ENCODE measurements around the gene NCKAP5. TPM values are rescaled to one million over a fixed set of nuclear protein-coding genes. Genes with fewer than 3 reads are reported as not detected.

Gene NCKAP5
- total RNA-seq, 1 experiment from 2014 or later: not detected

GRCh38 chr2:133525090-133525489 is 43.2 kb downstream of the NCKAP5 start:
- intact Hi-C loops (cut with micrococcal nuclease; ENCODE audit: unreplicated experiment): no loop called here
- H3K9me3 ChIP-seq (ENCODE audit: insufficient read depth, low read depth): no peaks in the 10 kb centered on the region
- no peaks in the 10 kb centered on the region for H3K9me2 ChIP-seq (ENCODE audit: insufficient read depth)
- no TSS peak for BruUV-seq (replicated peaks)
- TF ChIP-seq EZH2 (IDR thresholded peaks at IDR 0.05; ENCODE audit: low read depth) (no peak), CTCF (conservative IDR thresholded peaks at IDR 0.05) (no peak)
- no peak overlapping the region for H2AFZ ChIP-seq
- H3K36me3 ChIP-seq (ENCODE audit: low read depth): no peaks in the 10 kb centered on the region
- H3K79me2 ChIP-seq (ENCODE audit: low read depth): no peaks in the 10 kb centered on the region
- H4K20me1 ChIP-seq (ENCODE audit: insufficient read depth): no peaks in the 10 kb centered on the region
- CTCF ChIA-PET: no interaction called here
- H3K4me1 ChIP-seq (replicated peaks; ENCODE audit: insufficient read depth): no peaks in the 10 kb centered on the region
- POLR2A ChIA-PET (ENCODE audit: unreplicated experiment): no interaction called here
- H3K27me3 ChIP-seq (ENCODE audit: insufficient read depth, low read depth): 0 out of 2 replicates have a peak, but pooled peaks cover 9% of the 10 kb centered on the region
- no peak overlapping the region for H3K4me3 ChIP-seq
- no peak for DNase-seq
- H3F3A ChIP-seq (ENCODE audit: insufficient read depth, low read depth): no peaks in the 10 kb centered on the region
- no peak overlapping the region for H3K4me2 ChIP-seq
- H3K27ac ChIP-seq: no peak overlapping the region

DNA sequence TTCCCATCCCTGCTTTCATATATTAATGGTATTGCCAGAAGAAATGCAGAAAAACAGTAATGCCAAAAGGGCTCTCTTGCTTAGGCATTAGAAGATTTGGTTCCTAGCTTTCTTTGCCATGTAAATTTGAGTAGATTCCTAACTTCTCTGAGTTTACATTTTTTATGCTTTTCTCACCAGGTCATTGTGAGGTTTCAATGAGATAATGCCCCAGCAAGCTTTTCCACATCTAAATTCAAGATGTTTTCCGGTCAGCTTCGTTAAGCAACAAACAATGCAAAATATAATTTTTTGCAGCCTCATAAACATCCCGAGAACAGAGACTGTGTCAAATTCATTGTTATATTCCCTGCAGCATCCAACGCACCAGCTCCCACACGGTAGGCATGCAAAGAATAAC is 44.9 kb downstream of the NCKAP5 start:
- Histone ChIP-seq H3K27me3 (ENCODE audit: insufficient read depth, low read depth) (0 out of 2 replicates have a peak, but pooled peaks cover 9% of the 10 kb centered on the region), H3K27ac (no peak overlapping the region), H3F3A (ENCODE audit: insufficient read depth, low read depth) (no peaks in the 10 kb centered on the region), H3K4me2 (no peak overlapping the region), H3K9me3 (ENCODE audit: insufficient read depth, low read depth) (no peaks in the 10 kb centered on the region), H3K4me1 (replicated peaks; ENCODE audit: insufficient read depth) (no peaks in the 10 kb centered on the region), H3K79me2 (ENCODE audit: low read depth) (no peaks in the 10 kb centered on the region), H3K36me3 (ENCODE audit: low read depth) (no peaks in the 10 kb centered on the region), H3K9me2 (ENCODE audit: insufficient read depth) (no peaks in the 10 kb centered on the region; the same call in 1 of the 2 replicates), H2AFZ (no peak overlapping the region), H3K4me3 (no peak overlapping the region), H4K20me1 (ENCODE audit: insufficient read depth) (no peaks in the 10 kb centered on the region)
- CTCF ChIA-PET: no interaction called here
- POLR2A ChIA-PET (ENCODE audit: unreplicated experiment): no interaction called here
- intact Hi-C loops (cut with micrococcal nuclease; ENCODE audit: unreplicated experiment): no loop called here
- TF ChIP-seq EZH2 (IDR thresholded peaks at IDR 0.05; ENCODE audit: low read depth) (no peak), CTCF (conservative IDR thresholded peaks at IDR 0.05) (no peak)
- BruUV-seq (replicated peaks): no TSS peak
- DNase-seq: no peak

- Histone ChIP-seq H3K4me3 (no peak overlapping the region), H3F3A (ENCODE audit: insufficient read depth, low read depth) (no peaks in the 10 kb centered on the region), H3K4me2 (no peak overlapping the region), H3K36me3 (ENCODE audit: low read depth) (no peaks in the 10 kb centered on the region), H3K9me3 (ENCODE audit: insufficient read depth, low read depth) (no peaks in the 10 kb centered on the region), H2AFZ (no peak overlapping the region), H4K20me1 (ENCODE audit: insufficient read depth) (no peaks in the 10 kb centered on the region), H3K79me2 (ENCODE audit: low read depth) (no peaks in the 10 kb centered on the region), H3K27ac (no peak overlapping the region), H3K9me2 (ENCODE audit: insufficient read depth) (no peaks in the 10 kb centered on the region; the same call in 1 of the 2 replicates), H3K4me1 (replicated peaks; ENCODE audit: insufficient read depth) (no peaks in the 10 kb centered on the region), H3K27me3 (ENCODE audit: insufficient read depth, low read depth) (peaks cover 15% of the 10 kb centered on the region; the same call in 1 of the 2 replicates)
- intact Hi-C loops (cut with micrococcal nuclease; ENCODE audit: unreplicated experiment): no loop called here
- ChIA-PET CTCF (no interaction called here), POLR2A (ENCODE audit: unreplicated experiment) (no interaction called here)
- DNase-seq: no peak
- no TSS peak for BruUV-seq (replicated peaks)
- TF ChIP-seq EZH2 (IDR thresholded peaks at IDR 0.05; ENCODE audit: low read depth): no peak
- no peak for TF ChIP-seq CTCF (conservative IDR thresholded peaks at IDR 0.05)
Observed at GRCh38 chr2:133522204-133522603, 46.1 kb downstream of the NCKAP5 start.
